Measurements from ENCODE around the gene ARNT2.

ARNT2 gene

GRCh38 chr15:80611543-80612080, 207.4 kb downstream of the ARNT2 start (continued):
- no peak for TF ChIP-seq SNAI2 (CRISPR knock-in tag; IDR thresholded peaks at IDR 0.05)
- no peak for TF ChIP-seq ZNF8 (CRISPR knock-in tag; IDR thresholded peaks at IDR 0.05)
- TF ChIP-seq PATZ1 (CRISPR knock-in tag; IDR thresholded peaks at IDR 0.05; ENCODE audit: borderline replicate concordance): no peak

GRCh38 chr15:80612118-80612823, 208.1 kb downstream of the ARNT2 start:
- no peak for ATAC-seq
- no peak for TF ChIP-seq SNAI2 (CRISPR knock-in tag; IDR thresholded peaks at IDR 0.05)
- TF ChIP-seq ZNF70 (CRISPR knock-in tag; IDR thresholded peaks at IDR 0.05): no peak

GRCh38 chr15:80613762-80614365, 209.7 kb downstream of the ARNT2 start:
- no peak for TF ChIP-seq ZFP3 (CRISPR knock-in tag; IDR thresholded peaks at IDR 0.05)
- TF ChIP-seq OSR1 (CRISPR knock-in tag; IDR thresholded peaks at IDR 0.05): no peak
- no peak for TF ChIP-seq CSRNP3 (CRISPR knock-in tag; IDR thresholded peaks at IDR 0.05)
- no peak for TF ChIP-seq GLIS3 (CRISPR knock-in tag; IDR thresholded peaks at IDR 0.05)
- no peak for TF ChIP-seq ZNF8 (CRISPR knock-in tag; IDR thresholded peaks at IDR 0.05)
- TF ChIP-seq ZFP30 (CRISPR knock-in tag; IDR thresholded peaks at IDR 0.05): no peak
- TF ChIP-seq TSHZ2 (CRISPR knock-in tag; IDR thresholded peaks at IDR 0.05): no peak
- TF ChIP-seq ZNF70 (CRISPR knock-in tag; IDR thresholded peaks at IDR 0.05): no peak
- no peak for ATAC-seq

GRCh38 chr15:80614711-80615360, 210.7 kb downstream of the ARNT2 start:
- no peak for TF ChIP-seq BACH2 (CRISPR knock-in tag; IDR thresholded peaks at IDR 0.05; ENCODE audit: borderline replicate concordance)
- no peak for TF ChIP-seq ZNF565 (CRISPR knock-in tag; conservative IDR thresholded peaks at IDR 0.05; ENCODE audit: low read depth)
- TF ChIP-seq ZFP30 (CRISPR knock-in tag; IDR thresholded peaks at IDR 0.05): no peak
- TF ChIP-seq RARB (CRISPR knock-in tag; IDR thresholded peaks at IDR 0.05): no peak
- TF ChIP-seq ZFP3 (CRISPR knock-in tag; IDR thresholded peaks at IDR 0.05): no peak
- TF ChIP-seq POU6F1 (CRISPR knock-in tag; IDR thresholded peaks at IDR 0.05; ENCODE audit: borderline replicate concordance, low read depth): no peak
- no peak for TF ChIP-seq SNAI2 (CRISPR knock-in tag; IDR thresholded peaks at IDR 0.05)
- TF ChIP-seq ZNF70 (CRISPR knock-in tag; IDR thresholded peaks at IDR 0.05): no peak
- TF ChIP-seq TSHZ2 (CRISPR knock-in tag; IDR thresholded peaks at IDR 0.05): no peak
- no peak for TF ChIP-seq OSR1 (CRISPR knock-in tag; IDR thresholded peaks at IDR 0.05)
- TF ChIP-seq ESRRG (CRISPR knock-in tag; IDR thresholded peaks at IDR 0.05): no peak
- TF ChIP-seq CSDC2 (CRISPR knock-in tag; IDR thresholded peaks at IDR 0.05): no peak
- no peak for TF ChIP-seq ZNF8 (CRISPR knock-in tag; IDR thresholded peaks at IDR 0.05)
- ATAC-seq: no peak
